Anterior cingulate cortex (tissue), 58 donors: ENCODE measurements around the gene FAM117A.

Experiments
- DNase-seq, 58 donors: peaks; one replicate each; lab custom pipeline; 2025; lab: John Stamatoyannopoulos, UW

Gene FAM117A

GRCh38 chr17:49715216-49715615, 48.7 kb downstream of the FAM117A start:
- DNase-seq, result no peak

GRCh38 chr17:49708515-49709183, 55.3 kb downstream of the FAM117A start:
- DNase-seq, result no peak

GRCh38 chr17:49707608-49708514, 56.1 kb downstream of the FAM117A start, which contains the start of gene SLC35B1:
TSS of gene SLC35B1 (minus strand) at chr17:49707964. CDS start at chr17:49707833, 131 bp downstream.
- DNase-seq, result peak; percentile 86 to 99 (median 97)

GRCh38 chr17:49707246-49707607, 56.7 kb downstream of the FAM117A start:
- DNase-seq, result no peak

- DNase-seq, result no peak
These were observed 58.7 kb downstream of the FAM117A start for GRCh38 chr17:49705254-49705653.

- DNase-seq, result peak in 27 of 58 donors; percentile 7 to 78 (median 25)
These were observed 60.2 kb downstream of the FAM117A start for GRCh38 chr17:49703557-49704277.

GRCh38 chr17:49700960-49701359, 63.0 kb downstream of the FAM117A start:
- DNase-seq, result no peak

- peak in 23 of 58 donors; percentile 9 to 53 (median 26) for DNase-seq
These were observed 63.9 kb downstream of the FAM117A start for GRCh38 chr17:49699966-49700575.

- no peak for DNase-seq
These were observed 65.9 kb downstream of the FAM117A start for GRCh38 chr17:49698005-49698404.

GRCh38 chr17:49696233-49696761, 67.6 kb downstream of the FAM117A start:
- DNase-seq, result peak in 3 of 58 donors; percentile 19 to 24 (median 21)

- peak in 1 of 58 donors; percentile 42 for DNase-seq
These were observed 68.2 kb downstream of the FAM117A start for GRCh38 chr17:49695698-49696232.

GRCh38 chr17:49694847-49695697, 68.9 kb downstream of the FAM117A start:
- DNase-seq, result peak in 29 of 58 donors; percentile 8 to 78 (median 24)

- no peak for DNase-seq
These were observed 71.2 kb downstream of the FAM117A start for GRCh38 chr17:49692751-49693150.

- DNase-seq, result no peak
These were observed 72.2 kb downstream of the FAM117A start for GRCh38 chr17:49691677-49692191.

- DNase-seq, result no peak
These were observed 72.8 kb downstream of the FAM117A start for GRCh38 chr17:49691086-49691676.

- DNase-seq, result no peak
These were observed 73.7 kb downstream of the FAM117A start for GRCh38 chr17:49690256-49690655.

- DNase-seq, result no peak
These were observed 75.1 kb downstream of the FAM117A start for GRCh38 chr17:49688848-49689247.

- no peak for DNase-seq
These were observed 75.9 kb downstream of the FAM117A start for GRCh38 chr17:49687878-49688491.
